Activated CD4-positive, alpha-beta memory T cell treated with anti-CD3 and anti-CD28 coated beads, Interleukin-2, amount 10 ng/mL, durations not matched to agents 7 days and 5 days (primary cell): ENCODE data around the gene HSD17B8. TPM values are rescaled to one million over a fixed set of nuclear protein-coding genes. Genes with fewer than 3 reads are reported as not detected.

Experiments
- CTCF ChIA-PET: fragments of 350-600 bp; sonication (Branson Sonifier 250); formaldehyde crosslinking; loops from one replicate; lab custom pipeline; 2021; ENCODE audit warnings: antibody characterized with exemption, inconsistent platforms; lab: Charles Lee
- POLR2A ChIA-PET: fragments of 350-600 bp; sonication (Branson Sonifier 250); formaldehyde crosslinking; loops from one replicate; lab custom pipeline; 2021; ENCODE audit warnings: antibody characterized with exemption; lab: Charles Lee
- DNase-seq: peaks from one replicate; pipeline ENCODE4 v3.0.0-alpha.2; 2020
- H3K27ac Mint-ChIP-seq: one replicate; pipeline ENCODE4 v1.8.0; 2021; ENCODE audit warnings: mild to moderate bottlenecking, mixed read lengths
- H3K27me3 Mint-ChIP-seq: one replicate; pipeline ENCODE4 v1.8.0; 2021; ENCODE audit warnings: mixed read lengths
- H3K36me3 Mint-ChIP-seq: one replicate; pipeline ENCODE4 v1.8.0; 2021; ENCODE audit warnings: low read depth, mixed read lengths
- H3K4me1 Mint-ChIP-seq: one replicate; pipeline ENCODE4 v1.8.0; 2021; ENCODE audit warnings: mixed read lengths
- H3K4me3 Mint-ChIP-seq: one replicate; pipeline ENCODE4 v1.8.0; 2021; ENCODE audit warnings: mild to moderate bottlenecking, mixed read lengths
- H3K9me3 Mint-ChIP-seq: one replicate; pipeline ENCODE4 v1.8.0; 2021; ENCODE audit warnings: mixed read lengths
- total RNA-seq, 2 experiments: library from RNA; stranded (reverse); gene quantifications; one replicate each; pipeline ENCODE4 v1.2.3, GENCODE V29; 2021

HSD17B8 gene
- total RNA-seq, 2 experiments from 2014 or later: 11.4 to 13.0 TPM

GRCh38 chr6:33198159-33198852 is 6.1 kb upstream of the HSD17B8 start:
- Mint-ChIP-seq H3K27ac (peak overlapping the region; percentile 6), H3K9me3 (no peaks in the 10 kb centered on the region), H3K4me1 (peaks cover 54% of the 10 kb centered on the region), H3K36me3 (peaks cover 66% of the 10 kb centered on the region), H3K4me3 (peak overlapping the region; percentile 67), H3K27me3 (peaks cover 3% of the 10 kb centered on the region)
- ChIA-PET POLR2A (interaction anchor here (1.1 to 2.2 kb wide), 4 partner anchors 10 to 226 kb away, joined by 3 to 11 read pairs (median 6); partner anchors contain the start of gene RING1), CTCF (interaction anchor here (0.8 to 2.8 kb wide), 15 partner anchors 11 to 192 kb away, joined by 3 to 12 read pairs (median 4); partner anchors contain the start of gene RING1)
- DNase-seq: no peak

GRCh38 chr6:33198853-33199436 is 5.5 kb upstream of the HSD17B8 start:
- H3K27me3 Mint-ChIP-seq: no peaks in the 10 kb centered on the region
- H3K4me1 Mint-ChIP-seq: peaks cover 61% of the 10 kb centered on the region
- ChIA-PET CTCF (interaction anchor here (1.0 to 2.8 kb wide), 6 partner anchors 10 to 102 kb away, joined by 3 to 12 read pairs (median 7); partner anchors contain the start of gene RING1), POLR2A (interaction anchor here (2.2 kb wide), 1 partner anchor 50 kb away, joined by 11 read pairs; no protein-coding TSS in a partner anchor)
- H3K36me3 Mint-ChIP-seq: peaks cover 69% of the 10 kb centered on the region
- DNase-seq: no peak
- H3K9me3 Mint-ChIP-seq: no peaks in the 10 kb centered on the region
- H3K4me3 Mint-ChIP-seq: peak overlapping the region; percentile 99
- H3K27ac Mint-ChIP-seq: peak overlapping the region; percentile 95

GRCh38 chr6:33199687-33200218 is 4.7 kb upstream of the HSD17B8 start:
- DNase-seq: peak; percentile 84
- H3K36me3 Mint-ChIP-seq: peaks cover 66% of the 10 kb centered on the region
- peak overlapping the region; percentile 95 for H3K27ac Mint-ChIP-seq
- peaks cover 65% of the 10 kb centered on the region for H3K4me1 Mint-ChIP-seq
- H3K9me3 Mint-ChIP-seq: no peaks in the 10 kb centered on the region
- ChIA-PET CTCF (interaction anchor here (0.7 to 1.0 kb wide), 5 partner anchors 48 to 185 kb away, joined by 3 to 4 read pairs (median 3); no protein-coding TSS in a partner anchor), POLR2A (interaction anchor here (0.7 to 1.5 kb wide), 9 partner anchors 9 to 362 kb away, joined by 3 to 10 read pairs (median 3); partner anchors contain the start of genes RING1, RPS18, TAP2 and VPS52)
- peak overlapping the region; percentile 99 for H3K4me3 Mint-ChIP-seq
- H3K27me3 Mint-ChIP-seq: no peaks in the 10 kb centered on the region

- peaks cover 59% of the 10 kb centered on the region for H3K36me3 Mint-ChIP-seq
- peak; percentile 100 for DNase-seq
- ChIA-PET POLR2A (interaction anchor here (0.7 to 1.5 kb wide), 9 partner anchors 8 to 363 kb away, joined by 3 to 10 read pairs (median 3); partner anchors contain the start of genes RING1, RPS18, TAP2 and VPS52), CTCF (interaction anchor here (0.7 to 1.0 kb wide), 3 partner anchors 117 to 186 kb away, joined by 3 read pairs; no protein-coding TSS in a partner anchor)
- H3K27ac Mint-ChIP-seq: peak within 1 kb of the TSS; percentile 95
- H3K27me3 Mint-ChIP-seq: no peaks in the 10 kb centered on the region
- no peaks in the 10 kb centered on the region for H3K9me3 Mint-ChIP-seq
- H3K4me3 Mint-ChIP-seq: peak within 1 kb of the TSS; percentile 99
- peaks cover 71% of the 10 kb centered on the region for H3K4me1 Mint-ChIP-seq
Observed at GRCh38 chr6:33200219-33201146, 4.0 kb upstream of the HSD17B8 start, which contains the start of the genes RXRB and SLC39A7. Gene RXRB, minus strand, starts transcription at chr6:33200665. Its CDS starts 189 bp downstream, at chr6:33200476. Gene SLC39A7, plus strand, starts transcription at chr6:33200867. Its CDS starts 379 bp downstream, at chr6:33201246.

GRCh38 chr6:33201147-33201545 is 3.3 kb upstream of the HSD17B8 start:
- no peak for DNase-seq
- Mint-ChIP-seq H3K36me3 (peaks cover 53% of the 10 kb centered on the region), H3K4me3 (peak overlapping the region; percentile 99), H3K4me1 (peaks cover 78% of the 10 kb centered on the region), H3K9me3 (no peaks in the 10 kb centered on the region), H3K27me3 (no peaks in the 10 kb centered on the region), H3K27ac (peak overlapping the region; percentile 95)
- ChIA-PET POLR2A (interaction anchor here (0.6 kb wide), 1 partner anchor 1036 kb away, joined by 3 read pairs; no protein-coding TSS in a partner anchor), CTCF (no interaction called here)

- H3K4me1 Mint-ChIP-seq: peaks cover 82% of the 10 kb centered on the region
- ChIA-PET POLR2A (no interaction called here), CTCF (no interaction called here)
- DNase-seq: no peak
- peak overlapping the region; percentile 95 for H3K27ac Mint-ChIP-seq
- H3K36me3 Mint-ChIP-seq: peaks cover 47% of the 10 kb centered on the region
- no peaks in the 10 kb centered on the region for H3K9me3 Mint-ChIP-seq
- H3K27me3 Mint-ChIP-seq: no peaks in the 10 kb centered on the region
- H3K4me3 Mint-ChIP-seq: peak overlapping the region; percentile 99
Observed at GRCh38 chr6:33201935-33202334, 2.5 kb upstream of the HSD17B8 start.

GRCh38 chr6:33202799-33203198 is 1.7 kb upstream of the HSD17B8 start:
- Mint-ChIP-seq H3K4me3 (peak overlapping the region; percentile 99), H3K27me3 (no peaks in the 10 kb centered on the region), H3K9me3 (no peaks in the 10 kb centered on the region), H3K27ac (peak overlapping the region; percentile 1), H3K36me3 (peaks cover 40% of the 10 kb centered on the region), H3K4me1 (peaks cover 77% of the 10 kb centered on the region)
- DNase-seq: no peak
- ChIA-PET CTCF (no interaction called here), POLR2A (interaction anchor here (1.0 to 1.2 kb wide), 2 partner anchors 19 to 46 kb away, joined by 3 to 4 read pairs; no protein-coding TSS in a partner anchor)

GRCh38 chr6:33203443-33204164 is 851 bp upstream of the HSD17B8 start:
- Mint-ChIP-seq H3K4me3 (peak overlapping the region; percentile 99), H3K4me1 (peaks cover 69% of the 10 kb centered on the region), H3K36me3 (peaks cover 40% of the 10 kb centered on the region), H3K27ac (peak overlapping the region; percentile 64), H3K27me3 (no peaks in the 10 kb centered on the region), H3K9me3 (no peaks in the 10 kb centered on the region)
- ChIA-PET POLR2A (interaction anchor here (1.0 to 1.2 kb wide), 2 partner anchors 20 to 45 kb away, joined by 3 to 4 read pairs; no protein-coding TSS in a partner anchor), CTCF (no interaction called here)
- no peak for DNase-seq

- ChIA-PET POLR2A (interaction anchor here (2.0 to 2.4 kb wide), 3 partner anchors 44 to 234 kb away, joined by 5 to 14 read pairs (median 8); no protein-coding TSS in a partner anchor), CTCF (interaction anchor here (0.6 to 0.9 kb wide), 2 partner anchors 9 to 45 kb away, joined by 3 to 5 read pairs; no protein-coding TSS in a partner anchor)
- H3K4me1 Mint-ChIP-seq: peaks cover 68% of the 10 kb centered on the region
- H3K4me3 Mint-ChIP-seq: peak overlapping the region; percentile 99
- peaks cover 38% of the 10 kb centered on the region for H3K36me3 Mint-ChIP-seq
- H3K27me3 Mint-ChIP-seq: no peaks in the 10 kb centered on the region
- peak overlapping the region; percentile 64 for H3K27ac Mint-ChIP-seq
- H3K9me3 Mint-ChIP-seq: no peaks in the 10 kb centered on the region
- no peak for DNase-seq
Observed at GRCh38 chr6:33204165-33204414, 365 bp upstream of the HSD17B8 start.

- Mint-ChIP-seq H3K4me1 (peaks cover 72% of the 10 kb centered on the region), H3K27ac (peak overlapping the region; percentile 82), H3K27me3 (no peaks in the 10 kb centered on the region), H3K9me3 (no peaks in the 10 kb centered on the region), H3K4me3 (peak overlapping the region; percentile 99), H3K36me3 (peaks cover 48% of the 10 kb centered on the region)
- ChIA-PET POLR2A (interaction anchor here (0.7 to 2.4 kb wide), 8 partner anchors 15 to 235 kb away, joined by 3 to 14 read pairs (median 3); no protein-coding TSS in a partner anchor), CTCF (interaction anchor here (0.6 to 1.1 kb wide), 3 partner anchors 13 to 1362 kb away, joined by 3 read pairs; partner anchors contain the start of genes COL11A2, RPS18 and VPS52)
- peak; percentile 47 for DNase-seq
Observed at GRCh38 chr6:33205191-33206026, 954 bp downstream of the HSD17B8 start.
